ENCODE measurements around the gene IRF2BP1.

IRF2BP1 gene, protein sequence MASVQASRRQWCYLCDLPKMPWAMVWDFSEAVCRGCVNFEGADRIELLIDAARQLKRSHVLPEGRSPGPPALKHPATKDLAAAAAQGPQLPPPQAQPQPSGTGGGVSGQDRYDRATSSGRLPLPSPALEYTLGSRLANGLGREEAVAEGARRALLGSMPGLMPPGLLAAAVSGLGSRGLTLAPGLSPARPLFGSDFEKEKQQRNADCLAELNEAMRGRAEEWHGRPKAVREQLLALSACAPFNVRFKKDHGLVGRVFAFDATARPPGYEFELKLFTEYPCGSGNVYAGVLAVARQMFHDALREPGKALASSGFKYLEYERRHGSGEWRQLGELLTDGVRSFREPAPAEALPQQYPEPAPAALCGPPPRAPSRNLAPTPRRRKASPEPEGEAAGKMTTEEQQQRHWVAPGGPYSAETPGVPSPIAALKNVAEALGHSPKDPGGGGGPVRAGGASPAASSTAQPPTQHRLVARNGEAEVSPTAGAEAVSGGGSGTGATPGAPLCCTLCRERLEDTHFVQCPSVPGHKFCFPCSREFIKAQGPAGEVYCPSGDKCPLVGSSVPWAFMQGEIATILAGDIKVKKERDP

DNA sequence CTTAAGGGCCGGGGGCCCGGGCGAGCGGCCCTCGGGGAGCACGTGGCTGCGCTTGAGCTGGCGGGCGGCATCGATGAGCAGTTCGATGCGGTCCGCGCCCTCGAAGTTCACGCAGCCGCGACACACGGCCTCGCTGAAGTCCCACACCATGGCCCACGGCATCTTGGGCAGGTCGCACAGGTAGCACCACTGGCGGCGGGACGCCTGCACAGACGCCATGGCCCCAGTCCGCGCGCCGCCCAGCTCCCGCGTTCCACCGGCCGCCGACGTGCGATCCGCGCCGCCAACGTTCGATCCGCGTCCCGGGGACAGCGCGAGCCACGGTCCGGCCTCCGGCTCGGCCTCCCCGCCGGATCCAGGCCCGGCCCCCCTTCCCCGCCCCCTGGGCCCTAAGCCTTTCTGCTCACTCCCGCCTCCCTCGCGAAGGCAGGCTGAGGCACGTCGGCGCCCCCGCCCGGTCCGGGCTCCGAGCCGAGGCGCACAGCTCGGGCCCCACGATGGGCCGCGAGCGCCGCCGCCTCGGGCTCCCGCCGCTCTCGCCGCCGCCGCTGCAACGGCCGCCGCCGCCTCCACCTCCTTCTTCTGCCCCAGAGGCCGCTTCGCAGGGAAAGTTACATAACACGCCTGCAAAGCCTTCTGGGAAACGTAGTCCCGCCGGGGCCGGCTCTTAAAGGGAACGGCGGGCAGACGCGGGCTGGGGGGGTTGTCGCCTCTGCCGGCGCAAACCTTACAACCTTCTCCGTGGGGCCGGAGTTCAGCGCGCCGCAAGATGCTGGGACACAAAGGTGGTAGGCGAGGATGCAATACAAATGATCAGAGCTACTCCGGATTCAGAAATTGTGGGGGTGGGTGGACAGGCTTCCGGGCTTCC, at the start of gene IRF2BP1:
TSS of gene IRF2BP1 (minus strand) at position 586 of the 871 bp plus-strand sequence. CDS start at position 219, 367 bp downstream.
- Mint-ChIP-seq H3K4me3 (peak within 1 kb of the TSS; percentile 85), H3K27me3 (peaks cover 13% of the 10 kb centered on the region)
- intact Hi-C loops (cut with micrococcal nuclease): loop anchor here (1.0 kb wide), 1 partner anchor 22 kb away; the partner anchor contains the start of gene SYMPK

DNA sequence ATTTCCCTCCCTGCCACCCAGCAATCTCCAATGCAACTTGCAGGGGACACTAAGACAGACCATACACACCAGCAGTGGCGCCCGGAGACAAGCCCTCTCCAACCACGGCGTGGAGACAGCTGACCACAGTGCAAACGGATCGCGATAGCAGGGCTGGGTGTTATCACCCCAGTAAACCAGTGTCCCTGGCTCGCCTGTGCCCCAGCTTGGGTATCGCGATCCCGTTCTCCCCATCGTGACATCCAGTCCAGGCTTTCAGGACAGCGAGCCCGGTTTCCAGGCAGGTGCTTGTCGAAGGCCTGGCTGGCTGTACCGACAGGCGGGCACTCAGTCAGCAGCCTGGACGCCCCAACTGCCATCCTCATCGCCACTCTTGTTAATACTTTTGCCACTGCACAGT, 49.3 kb upstream of the IRF2BP1 start:
- intact Hi-C loops (cut with micrococcal nuclease): no loop called here
- Mint-ChIP-seq H3K4me3 (no peak overlapping the region), H3K36me3 (ENCODE audit: low read depth) (no peaks in the 10 kb centered on the region), H3K9me3 (no peaks in the 10 kb centered on the region), H3K27ac (no peak overlapping the region), H3K27me3 (peaks cover 70% of the 10 kb centered on the region), H3K4me1 (ENCODE audit: low read depth) (no peaks in the 10 kb centered on the region)

More for the DNA sequence above, at the start of gene IRF2BP1:
- Mint-ChIP-seq H3K36me3 (ENCODE audit: low read depth) (peaks cover 27% of the 10 kb centered on the region), H3K4me1 (ENCODE audit: low read depth) (peaks cover 34% of the 10 kb centered on the region), H3K9me3 (no peaks in the 10 kb centered on the region), H3K27ac (peak within 1 kb of the TSS; percentile 89)

DNA sequence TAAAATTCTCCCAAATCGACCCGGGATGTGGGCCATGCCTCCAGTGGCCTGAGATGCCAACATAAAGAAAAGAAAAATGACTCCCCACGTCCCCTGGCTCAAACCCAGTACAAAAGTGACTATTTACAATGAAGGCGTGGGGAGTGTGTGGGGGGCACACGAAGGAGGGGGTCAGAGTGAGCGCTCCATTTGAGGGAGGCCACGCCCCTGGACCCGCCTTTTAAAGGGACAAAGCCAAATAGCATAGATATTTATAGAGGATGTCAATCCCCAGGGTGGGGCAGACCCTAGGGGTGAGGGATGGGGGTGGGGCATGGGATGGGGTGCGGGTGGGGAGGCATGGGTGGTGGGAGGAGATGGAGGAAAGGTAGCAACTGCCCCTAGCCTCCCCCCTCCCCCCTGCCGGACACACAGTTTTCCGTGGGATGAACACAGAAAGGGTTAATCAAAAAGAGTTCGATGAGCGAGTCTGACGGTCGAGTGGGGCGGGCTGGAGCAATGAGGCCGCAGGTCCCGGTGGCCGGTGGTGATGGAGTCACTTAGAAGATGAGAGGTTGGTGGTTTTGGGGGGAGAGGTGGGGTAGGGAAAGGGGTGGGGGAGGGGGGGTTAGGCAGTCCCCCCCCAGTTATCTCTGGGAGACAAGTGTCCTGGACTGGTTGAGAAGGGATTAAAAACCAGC, 48.8 kb upstream of the IRF2BP1 start:
- intact Hi-C loops (cut with micrococcal nuclease): no loop called here
- no peak overlapping the region for H3K27ac Mint-ChIP-seq
- no peaks in the 10 kb centered on the region for H3K9me3 Mint-ChIP-seq
- no peaks in the 10 kb centered on the region for H3K36me3 Mint-ChIP-seq (ENCODE audit: low read depth)
- H3K4me3 Mint-ChIP-seq: no peak overlapping the region
- H3K27me3 Mint-ChIP-seq: peaks cover 71% of the 10 kb centered on the region
- no peaks in the 10 kb centered on the region for H3K4me1 Mint-ChIP-seq (ENCODE audit: low read depth)

DNA sequence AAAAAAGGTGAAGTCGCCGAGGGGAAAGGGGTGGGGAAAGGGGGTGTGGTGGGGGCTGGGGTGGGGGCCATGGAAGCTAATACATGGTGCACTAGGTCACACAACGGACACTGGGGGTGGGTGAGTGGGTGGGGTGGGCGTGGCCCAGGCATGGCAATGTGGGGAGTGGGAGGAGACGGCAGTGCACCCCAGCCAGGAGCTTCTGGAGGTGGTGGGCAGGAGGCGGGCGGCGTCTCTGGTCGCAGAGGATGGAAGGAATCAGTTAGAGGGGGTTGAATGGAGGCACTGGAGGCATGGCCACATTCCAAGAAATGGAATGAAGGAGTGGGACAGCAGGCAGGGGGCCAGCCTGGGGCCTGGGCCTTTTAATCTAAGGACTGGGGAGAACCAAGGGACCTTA, 47.8 kb upstream of the IRF2BP1 start:
- Mint-ChIP-seq H3K36me3 (ENCODE audit: low read depth) (no peaks in the 10 kb centered on the region), H3K9me3 (no peaks in the 10 kb centered on the region), H3K4me3 (no peak overlapping the region), H3K27me3 (peaks cover 70% of the 10 kb centered on the region), H3K27ac (no peak overlapping the region), H3K4me1 (ENCODE audit: low read depth) (no peaks in the 10 kb centered on the region)
- intact Hi-C loops (cut with micrococcal nuclease): no loop called here

DNA sequence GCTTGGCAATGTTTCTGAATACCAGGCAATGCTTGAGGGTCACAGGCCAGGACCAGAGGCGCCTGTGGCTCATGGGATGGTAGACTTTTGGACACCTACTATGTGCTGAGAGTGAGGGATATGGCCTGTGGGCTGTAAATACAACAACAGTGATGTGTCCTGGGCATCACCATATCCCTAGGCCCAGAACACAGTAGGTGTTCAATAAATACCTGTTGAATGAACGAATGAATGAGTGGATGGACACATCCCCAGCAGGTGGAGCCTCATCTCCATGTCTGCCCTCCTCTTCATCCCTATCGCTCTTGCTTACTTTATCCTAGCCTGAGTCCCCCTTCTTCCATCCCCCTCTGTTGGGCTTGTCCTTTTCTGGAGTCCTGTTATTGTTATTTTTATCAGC, 45.1 kb upstream of the IRF2BP1 start:
- Mint-ChIP-seq H3K4me1 (ENCODE audit: low read depth) (peaks cover 16% of the 10 kb centered on the region), H3K36me3 (ENCODE audit: low read depth) (no peaks in the 10 kb centered on the region), H3K4me3 (no peak overlapping the region), H3K27me3 (peaks cover 55% of the 10 kb centered on the region), H3K27ac (no peak overlapping the region), H3K9me3 (no peaks in the 10 kb centered on the region)
- intact Hi-C loops (cut with micrococcal nuclease): no loop called here

DNA sequence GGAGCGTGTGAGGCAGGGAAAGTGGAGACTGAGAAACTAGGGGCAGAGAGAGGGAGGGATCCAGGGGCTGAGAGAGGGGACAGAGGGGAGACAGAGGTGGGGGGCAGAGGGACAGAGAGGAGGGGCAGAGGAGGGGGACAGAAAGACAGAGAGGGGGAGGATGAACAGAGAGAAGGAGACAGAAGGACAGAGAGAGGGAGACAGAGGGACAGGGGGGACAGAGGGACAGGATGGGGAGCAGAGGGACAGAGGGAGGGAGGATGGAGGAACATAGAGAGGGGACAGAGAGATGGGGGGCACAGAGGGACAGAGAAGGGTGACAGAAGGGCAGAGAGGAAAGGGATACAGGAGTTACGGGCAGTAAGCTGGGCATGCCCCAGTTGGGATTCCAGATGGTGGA, 43.3 kb upstream of the IRF2BP1 start:
- no peak overlapping the region for H3K4me3 Mint-ChIP-seq
- peaks cover 39% of the 10 kb centered on the region for H3K27me3 Mint-ChIP-seq
- H3K36me3 Mint-ChIP-seq (ENCODE audit: low read depth): no peaks in the 10 kb centered on the region
- peaks cover 16% of the 10 kb centered on the region for H3K4me1 Mint-ChIP-seq (ENCODE audit: low read depth)
- intact Hi-C loops (cut with micrococcal nuclease): no loop called here
- H3K27ac Mint-ChIP-seq: no peak overlapping the region
- no peaks in the 10 kb centered on the region for H3K9me3 Mint-ChIP-seq

DNA sequence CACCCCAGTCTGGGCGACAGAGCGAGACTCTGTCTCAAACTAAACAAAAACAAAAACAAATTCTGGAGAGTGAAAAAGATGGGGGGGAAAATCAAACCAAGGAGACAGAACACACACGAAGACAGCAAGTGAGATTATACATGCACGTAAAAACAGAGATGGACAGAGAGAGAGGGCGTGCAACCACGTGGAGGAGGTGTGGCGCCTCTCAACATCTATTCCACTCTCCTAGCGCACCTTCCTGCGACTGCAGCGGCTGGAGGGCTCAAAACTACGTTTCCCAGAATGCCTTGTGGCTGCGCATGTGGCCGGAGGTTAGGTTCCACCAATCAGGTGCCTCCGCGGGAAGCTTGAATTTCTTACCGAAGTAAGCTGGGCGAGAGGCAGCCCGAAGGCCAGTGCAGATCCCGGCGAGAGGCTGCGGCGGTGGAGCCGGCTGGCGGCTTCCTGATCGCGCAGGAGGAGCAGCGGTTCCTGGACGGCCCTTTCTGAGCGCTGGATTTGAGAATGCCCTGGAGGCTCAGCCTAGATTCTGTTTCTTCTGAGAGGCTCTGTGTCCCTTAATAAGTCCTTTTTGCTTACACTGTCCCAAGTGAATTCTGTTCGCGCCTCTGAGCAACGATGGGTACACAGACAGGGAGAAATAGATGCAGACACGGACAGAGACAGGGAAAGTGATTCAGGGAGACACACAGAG, 41.8 kb upstream of the IRF2BP1 start:
- peaks cover 16% of the 10 kb centered on the region for H3K4me1 Mint-ChIP-seq (ENCODE audit: low read depth)
- no peaks in the 10 kb centered on the region for H3K36me3 Mint-ChIP-seq (ENCODE audit: low read depth)
- H3K27me3 Mint-ChIP-seq: peaks cover 34% of the 10 kb centered on the region
- no peak overlapping the region for H3K27ac Mint-ChIP-seq
- H3K4me3 Mint-ChIP-seq: no peak overlapping the region
- intact Hi-C loops (cut with micrococcal nuclease): no loop called here
- no peaks in the 10 kb centered on the region for H3K9me3 Mint-ChIP-seq

DNA sequence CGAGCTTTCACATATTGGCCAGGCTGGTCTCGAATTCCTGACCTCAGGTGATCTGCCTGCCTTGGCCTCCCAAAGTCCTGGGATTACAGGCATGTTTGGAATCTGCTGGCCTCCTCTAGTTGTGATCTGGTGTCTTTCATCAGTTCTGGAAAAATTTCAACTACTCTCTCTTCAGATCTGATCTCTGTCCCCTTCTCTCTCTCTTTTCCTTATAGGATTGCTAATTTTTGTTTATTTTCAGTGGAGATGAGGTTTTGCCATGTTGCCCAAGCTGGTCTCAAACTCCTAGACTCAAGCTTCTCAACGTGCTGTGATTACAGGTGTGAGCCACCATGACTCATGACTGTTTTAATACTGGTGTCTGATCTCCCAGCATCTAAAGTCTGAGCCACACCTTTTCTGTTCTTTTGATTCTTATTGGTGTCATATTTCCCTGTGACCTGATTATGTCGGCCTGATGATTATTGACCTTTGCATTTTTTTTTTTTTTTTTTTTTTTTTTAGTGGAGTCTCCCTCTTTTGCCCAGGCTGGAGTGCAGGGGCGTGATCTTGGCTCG, 39.0 kb upstream of the IRF2BP1 start:
- H3K4me3 Mint-ChIP-seq: no peak overlapping the region
- peaks cover 36% of the 10 kb centered on the region for H3K27me3 Mint-ChIP-seq

DNA sequence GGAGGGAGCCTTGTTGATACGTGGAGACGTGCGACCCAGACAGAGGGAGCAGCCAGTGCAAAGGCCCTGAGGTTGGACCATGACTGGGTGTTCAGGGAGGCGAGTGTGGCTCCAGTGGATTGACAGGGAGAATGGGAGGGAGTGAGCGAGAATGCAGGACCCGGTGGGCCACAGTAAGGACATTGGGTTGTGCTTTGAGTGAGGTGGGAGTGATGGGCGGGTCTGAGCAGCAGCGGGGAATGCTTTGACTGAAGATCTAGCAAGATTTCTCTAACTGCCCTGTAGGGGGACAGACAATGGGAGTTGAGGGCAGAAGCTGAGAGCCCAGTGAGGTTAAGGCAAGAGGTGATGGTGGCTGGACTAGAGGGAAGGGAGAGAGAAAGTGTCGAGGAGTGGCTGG, 36.3 kb upstream of the IRF2BP1 start:
- Mint-ChIP-seq H3K9me3 (no peaks in the 10 kb centered on the region), H3K27me3 (peaks cover 29% of the 10 kb centered on the region), H3K4me3 (no peak overlapping the region), H3K4me1 (ENCODE audit: low read depth) (peaks cover 5% of the 10 kb centered on the region), H3K27ac (no peak overlapping the region), H3K36me3 (ENCODE audit: low read depth) (no peaks in the 10 kb centered on the region)
- intact Hi-C loops (cut with micrococcal nuclease): no loop called here

More for the DNA sequence above, 39.0 kb upstream of the IRF2BP1 start:
- no peaks in the 10 kb centered on the region for H3K9me3 Mint-ChIP-seq
- H3K27ac Mint-ChIP-seq: no peak overlapping the region
- intact Hi-C loops (cut with micrococcal nuclease): no loop called here
- H3K4me1 Mint-ChIP-seq (ENCODE audit: low read depth): peaks cover 16% of the 10 kb centered on the region
- no peaks in the 10 kb centered on the region for H3K36me3 Mint-ChIP-seq (ENCODE audit: low read depth)

DNA sequence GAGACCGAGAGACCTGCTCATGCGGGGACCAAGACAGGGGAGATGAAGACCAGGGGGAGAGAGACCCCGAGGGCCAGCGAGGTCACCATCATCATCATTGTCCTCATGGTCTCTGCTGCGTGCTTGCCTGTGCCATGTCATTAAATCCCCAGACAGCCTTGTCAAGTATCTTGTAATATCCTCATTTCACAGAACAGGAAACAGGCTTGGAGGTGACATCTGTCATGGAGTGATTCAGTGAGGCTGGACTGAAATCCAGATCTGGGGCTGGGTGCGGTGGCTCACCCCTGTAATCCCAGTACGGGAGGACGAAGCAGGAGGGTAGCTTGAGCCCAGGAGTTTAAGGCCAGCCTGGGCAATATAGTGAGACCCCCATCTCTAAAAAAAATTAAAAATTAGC, 34.5 kb upstream of the IRF2BP1 start:
- H3K4me3 Mint-ChIP-seq: no peak overlapping the region
- peaks cover 30% of the 10 kb centered on the region for H3K27me3 Mint-ChIP-seq
- intact Hi-C loops (cut with micrococcal nuclease): no loop called here
- no peaks in the 10 kb centered on the region for H3K9me3 Mint-ChIP-seq
- H3K4me1 Mint-ChIP-seq (ENCODE audit: low read depth): no peaks in the 10 kb centered on the region
- no peak overlapping the region for H3K27ac Mint-ChIP-seq
- no peaks in the 10 kb centered on the region for H3K36me3 Mint-ChIP-seq (ENCODE audit: low read depth)

DNA sequence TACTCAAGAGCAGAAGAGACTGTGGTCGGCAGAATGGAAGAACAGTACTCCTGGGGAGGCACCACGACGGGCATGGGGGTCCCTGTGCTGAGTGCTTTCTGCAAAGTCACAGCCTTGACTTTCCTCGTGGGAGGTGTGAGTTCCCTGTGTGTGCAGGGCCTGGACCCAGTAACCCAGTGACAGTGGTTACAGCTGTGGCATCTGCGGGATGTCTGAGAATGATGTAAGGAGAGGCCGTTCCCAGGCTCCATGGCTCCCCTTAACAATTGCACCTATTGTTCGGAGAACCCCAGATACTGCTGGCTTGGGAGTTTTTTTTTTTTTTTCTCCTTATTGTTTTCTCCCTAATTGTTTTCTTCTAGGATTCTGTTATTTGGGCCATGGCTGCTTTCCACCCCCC, 33.7 kb upstream of the IRF2BP1 start:
- Mint-ChIP-seq H3K27me3 (peaks cover 31% of the 10 kb centered on the region), H3K36me3 (ENCODE audit: low read depth) (no peaks in the 10 kb centered on the region), H3K4me1 (ENCODE audit: low read depth) (no peaks in the 10 kb centered on the region), H3K4me3 (no peak overlapping the region), H3K9me3 (no peaks in the 10 kb centered on the region), H3K27ac (no peak overlapping the region)
- intact Hi-C loops (cut with micrococcal nuclease): no loop called here

DNA sequence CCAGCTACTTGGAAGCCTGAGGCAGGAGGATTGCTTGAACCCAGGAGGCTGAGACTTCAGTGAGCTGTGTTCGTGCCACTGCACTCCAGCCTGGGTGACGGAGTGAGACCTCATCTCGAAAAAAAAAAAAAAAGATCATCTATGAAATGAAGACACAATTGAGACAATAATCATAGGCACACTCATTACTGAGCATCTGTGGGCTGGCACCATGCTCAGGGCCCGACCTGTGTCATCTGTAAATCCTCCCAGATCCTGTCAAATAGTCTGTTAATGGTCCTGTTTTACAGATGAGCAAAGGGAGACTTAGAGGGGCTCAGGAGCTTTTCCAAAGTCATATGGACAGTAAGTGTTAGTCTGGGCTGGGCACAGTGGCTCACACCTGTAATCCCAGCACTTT, 32.8 kb upstream of the IRF2BP1 start:
- H3K27ac Mint-ChIP-seq: no peak overlapping the region
- intact Hi-C loops (cut with micrococcal nuclease): no loop called here
- no peak overlapping the region for H3K4me3 Mint-ChIP-seq
- H3K27me3 Mint-ChIP-seq: peaks cover 36% of the 10 kb centered on the region
- no peaks in the 10 kb centered on the region for H3K36me3 Mint-ChIP-seq (ENCODE audit: low read depth)
- no peaks in the 10 kb centered on the region for H3K4me1 Mint-ChIP-seq (ENCODE audit: low read depth)
- H3K9me3 Mint-ChIP-seq: no peaks in the 10 kb centered on the region

Measured in dendritic cell treated with granulocyte-macrophage colony-stimulating factor and Interleukin-4, amounts not matched to agents 40 ng/mL and 50 ng/mL, for 4 days (primary cell).